Endothelial cell (in vitro differentiated cells): Measurements from ENCODE around the gene EZR. TPM values are rescaled to one million over a fixed set of nuclear protein-coding genes. Genes with fewer than 3 reads are reported as not detected.

Source experiments
- DNase-seq: peaks from one replicate; pipeline ENCODE4 v3.0.0; 2021; ENCODE audit warnings: low spot score
- H3K27ac Mint-ChIP-seq: one replicate; pipeline ENCODE4 v1.8.0; 2021; ENCODE audit warnings: mixed read lengths, inconsistent platforms; ENCODE audit not compliant: unreplicated experiment
- H3K27me3 Mint-ChIP-seq: one replicate; pipeline ENCODE4 v1.8.0; 2021; ENCODE audit warnings: mild to moderate bottlenecking, moderate library complexity, mixed read lengths, inconsistent platforms; ENCODE audit not compliant: unreplicated experiment
- H3K36me3 Mint-ChIP-seq: one replicate; pipeline ENCODE4 v1.8.0; 2021; ENCODE audit warnings: mild to moderate bottlenecking, low read depth, mixed read lengths, inconsistent platforms; ENCODE audit not compliant: unreplicated experiment
- H3K4me1 Mint-ChIP-seq: one replicate; pipeline ENCODE4 v1.8.0; 2021; ENCODE audit warnings: mild to moderate bottlenecking, mixed read lengths, inconsistent platforms; ENCODE audit not compliant: unreplicated experiment
- H3K4me3 Mint-ChIP-seq: one replicate; pipeline ENCODE4 v1.8.0; 2021; ENCODE audit warnings: mild to moderate bottlenecking, mixed read lengths, inconsistent platforms; ENCODE audit not compliant: unreplicated experiment
- H3K9me3 Mint-ChIP-seq: one replicate; pipeline ENCODE4 v1.8.0; 2021; ENCODE audit warnings: mixed read lengths, inconsistent platforms; ENCODE audit not compliant: unreplicated experiment
- total RNA-seq: library from RNA; stranded (reverse); fragmentation: NEBNext Ultra II Directional; extraction: Animal tissue kit (Norgen Biotek cat#: 25700); gene quantifications from one replicate; pipeline ENCODE4 v1.2.1, GENCODE V29; 2021; ENCODE audit not compliant: unreplicated experiment
- TF ChIP-seq, protein P1 (sequence below): fragments of 200-600 bp; sonication (generic); IDR thresholded peaks from one replicate; pipeline ENCODE4 v1.5.0; 2021; ENCODE audit warnings: antibody characterized with exemption; ENCODE audit not compliant: unreplicated experiment

Gene EZR
- total RNA-seq, 1 donor from 2014 or later = 125 TPM

DNA sequence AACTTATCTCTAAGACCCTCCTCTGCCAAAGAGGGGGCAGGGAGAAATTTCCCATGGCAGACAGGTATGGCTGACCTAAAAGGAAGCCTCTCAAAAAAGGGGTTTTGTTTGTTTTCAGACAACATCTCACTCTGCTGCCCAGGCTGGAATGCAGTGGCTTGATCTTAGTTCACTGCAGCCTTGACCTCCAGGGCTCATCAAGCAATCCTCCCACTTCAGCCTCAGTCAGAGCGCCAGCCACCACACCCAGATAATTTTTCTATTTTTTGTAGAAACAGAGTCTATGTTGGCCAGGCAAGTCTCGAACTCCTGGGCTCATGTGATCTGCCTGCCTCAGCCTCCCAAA lies 3.8 kb downstream of the EZR start:
- TF ChIP-seq, protein P1, sequence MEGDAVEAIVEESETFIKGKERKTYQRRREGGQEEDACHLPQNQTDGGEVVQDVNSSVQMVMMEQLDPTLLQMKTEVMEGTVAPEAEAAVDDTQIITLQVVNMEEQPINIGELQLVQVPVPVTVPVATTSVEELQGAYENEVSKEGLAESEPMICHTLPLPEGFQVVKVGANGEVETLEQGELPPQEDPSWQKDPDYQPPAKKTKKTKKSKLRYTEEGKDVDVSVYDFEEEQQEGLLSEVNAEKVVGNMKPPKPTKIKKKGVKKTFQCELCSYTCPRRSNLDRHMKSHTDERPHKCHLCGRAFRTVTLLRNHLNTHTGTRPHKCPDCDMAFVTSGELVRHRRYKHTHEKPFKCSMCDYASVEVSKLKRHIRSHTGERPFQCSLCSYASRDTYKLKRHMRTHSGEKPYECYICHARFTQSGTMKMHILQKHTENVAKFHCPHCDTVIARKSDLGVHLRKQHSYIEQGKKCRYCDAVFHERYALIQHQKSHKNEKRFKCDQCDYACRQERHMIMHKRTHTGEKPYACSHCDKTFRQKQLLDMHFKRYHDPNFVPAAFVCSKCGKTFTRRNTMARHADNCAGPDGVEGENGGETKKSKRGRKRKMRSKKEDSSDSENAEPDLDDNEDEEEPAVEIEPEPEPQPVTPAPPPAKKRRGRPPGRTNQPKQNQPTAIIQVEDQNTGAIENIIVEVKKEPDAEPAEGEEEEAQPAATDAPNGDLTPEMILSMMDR = no peak
- H3K27ac Mint-ChIP-seq = no peak overlapping the region
- peak overlapping the region; percentile 54 for H3K4me3 Mint-ChIP-seq

DNA sequence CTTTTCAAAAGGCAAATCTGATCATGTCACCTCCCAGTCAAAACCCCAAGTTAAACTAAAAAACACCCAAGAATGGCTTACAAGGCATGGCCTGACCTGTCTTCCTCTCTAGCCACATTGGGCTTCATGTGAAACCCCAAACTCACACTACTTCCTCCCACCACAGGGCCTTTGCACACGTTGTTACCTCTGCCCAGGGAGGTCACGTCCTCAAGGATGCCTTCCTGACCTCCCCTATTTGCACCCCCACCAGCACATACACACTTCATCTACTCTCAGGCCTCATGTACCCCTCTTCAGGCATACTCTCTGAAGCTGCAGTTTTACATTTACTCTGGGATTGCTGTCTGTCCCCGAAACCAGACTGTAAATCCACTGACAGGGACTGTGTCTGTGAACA lies 6.1 kb downstream of the EZR start:
- Mint-ChIP-seq H3K27me3 (peaks cover 11% of the 10 kb centered on the region), H3K27ac (peak overlapping the region; percentile 73), H3K9me3 (no peaks in the 10 kb centered on the region), H3K36me3 (peaks cover 40% of the 10 kb centered on the region), H3K4me1 (peaks cover 67% of the 10 kb centered on the region), H3K4me3 (peak overlapping the region; percentile 62)
- TF ChIP-seq, protein P1 = no peak
- DNase-seq = no peak

More for the DNA sequence above, 3.8 kb downstream of the EZR start:
- no peaks in the 10 kb centered on the region for H3K9me3 Mint-ChIP-seq
- peaks cover 54% of the 10 kb centered on the region for H3K4me1 Mint-ChIP-seq
- peaks cover 12% of the 10 kb centered on the region for H3K27me3 Mint-ChIP-seq
- no peak for DNase-seq
- peaks cover 43% of the 10 kb centered on the region for H3K36me3 Mint-ChIP-seq

GRCh38 chr6:158812611-158813010 lies 6.6 kb downstream of the EZR start:
- peak overlapping the region; percentile 62 for H3K4me3 Mint-ChIP-seq
- peaks cover 36% of the 10 kb centered on the region for H3K36me3 Mint-ChIP-seq
- H3K27ac Mint-ChIP-seq = peak overlapping the region; percentile 73

DNA sequence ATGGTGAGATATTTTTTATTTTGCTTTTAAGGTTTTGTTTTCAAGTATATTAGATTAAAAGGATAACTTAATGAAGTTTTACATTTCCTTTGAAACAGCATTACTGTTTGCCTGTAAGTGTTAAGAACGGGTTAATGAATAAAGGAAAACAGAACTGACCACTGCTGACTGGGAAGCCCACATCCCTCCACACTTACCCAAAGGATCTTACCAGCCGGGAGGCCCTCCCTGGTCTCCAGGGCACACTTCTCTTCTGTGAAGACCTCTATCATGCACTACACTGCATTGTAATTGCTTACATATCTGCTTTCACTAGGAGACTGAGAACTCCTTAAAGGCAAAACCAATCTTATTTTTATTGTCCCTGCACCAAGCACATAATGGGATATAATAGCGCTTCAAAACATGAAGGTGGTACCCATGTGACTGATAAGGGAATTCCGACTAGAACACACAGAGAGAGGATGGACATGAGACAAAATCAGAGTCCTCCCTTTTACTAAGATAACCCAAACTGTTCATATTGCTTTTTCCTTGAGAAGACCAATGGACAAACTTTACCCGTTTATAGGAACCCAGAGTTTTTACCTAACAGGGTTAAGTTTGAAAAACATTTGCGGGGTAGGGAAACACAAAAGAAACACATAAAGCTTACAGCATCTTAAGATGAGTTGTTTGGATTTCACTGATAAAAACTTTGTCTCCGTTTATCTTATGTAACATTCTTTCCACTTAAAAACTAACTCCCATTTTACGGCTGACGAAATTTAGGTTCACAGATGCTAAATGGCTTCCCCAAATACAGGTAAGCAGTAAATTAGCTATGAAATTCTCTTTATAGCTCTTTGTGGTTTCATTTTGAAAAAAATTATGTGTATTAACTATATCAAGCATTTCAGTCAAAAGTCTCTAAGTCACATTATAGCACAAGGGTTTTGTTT lies 8.7 kb downstream of the EZR start:
- peaks cover 73% of the 10 kb centered on the region for H3K4me1 Mint-ChIP-seq
- peaks cover 36% of the 10 kb centered on the region for H3K36me3 Mint-ChIP-seq
- no peak overlapping the region for H3K27ac Mint-ChIP-seq
- H3K9me3 Mint-ChIP-seq = no peaks in the 10 kb centered on the region
- peaks cover 10% of the 10 kb centered on the region for H3K27me3 Mint-ChIP-seq
- no peak overlapping the region for H3K4me3 Mint-ChIP-seq
- no peak for DNase-seq
- TF ChIP-seq, protein P1 = no peak

More at GRCh38 chr6:158812611-158813010, 6.6 kb downstream of the EZR start:
- DNase-seq = no peak
- TF ChIP-seq, protein P1 = no peak
- Mint-ChIP-seq H3K4me1 (peaks cover 71% of the 10 kb centered on the region), H3K9me3 (no peaks in the 10 kb centered on the region), H3K27me3 (peaks cover 11% of the 10 kb centered on the region)
